RPMI7951 (cell line): ENCODE measurements around the gene OBP2B. TPM values are rescaled to one million over a fixed set of nuclear protein-coding genes. Genes with fewer than 3 reads are reported as not detected.
A peak's percentile ranks its signal among the peaks of the same experiment; 100 is the strongest.
"Not testable (repeated sequence)": the region's sequence is repeated elsewhere in the genome, so short reads cannot be mapped to it uniquely, and the experiment has no call there.

Experiments used
- DNase-seq: peaks from one replicate; pipeline ENCODE4 v3.0.0-alpha.2; 2012; ENCODE audit warnings: low read depth
- total RNA-seq: library from RNA; depleted of rRNA; stranded (reverse); fragments of >200 nt; shearing (Covaris generic); gene quantifications from 2 replicates; pipeline ENCODE4 v1.2.3, GENCODE V29; 2014

OBP2B gene
- total RNA-seq, 1 experiment from 2014 or later, result not detected

GRCh38 chr9:133202688-133203453 is 6.2 kb downstream of the OBP2B start:
- no peak for DNase-seq

DNA sequence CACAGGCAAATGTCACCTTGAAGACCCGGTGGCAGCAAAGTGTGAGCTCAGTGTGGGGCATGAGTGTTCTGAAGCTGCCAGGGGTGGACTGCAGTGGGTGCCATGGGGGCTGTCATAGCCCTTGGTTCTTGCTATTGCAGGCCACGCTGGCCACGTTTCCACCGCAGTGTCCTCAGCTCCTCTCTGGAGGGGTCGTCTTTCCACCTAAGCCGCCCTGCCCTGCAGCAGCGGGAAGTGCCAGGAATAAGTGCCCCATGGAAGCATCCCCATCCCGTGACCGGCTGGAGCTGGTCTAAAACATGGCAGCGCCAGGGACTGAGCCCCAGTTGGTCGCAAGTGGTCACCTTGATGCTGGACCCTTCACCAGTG is 6.9 kb downstream of the OBP2B start:
- no peak for DNase-seq

DNA sequence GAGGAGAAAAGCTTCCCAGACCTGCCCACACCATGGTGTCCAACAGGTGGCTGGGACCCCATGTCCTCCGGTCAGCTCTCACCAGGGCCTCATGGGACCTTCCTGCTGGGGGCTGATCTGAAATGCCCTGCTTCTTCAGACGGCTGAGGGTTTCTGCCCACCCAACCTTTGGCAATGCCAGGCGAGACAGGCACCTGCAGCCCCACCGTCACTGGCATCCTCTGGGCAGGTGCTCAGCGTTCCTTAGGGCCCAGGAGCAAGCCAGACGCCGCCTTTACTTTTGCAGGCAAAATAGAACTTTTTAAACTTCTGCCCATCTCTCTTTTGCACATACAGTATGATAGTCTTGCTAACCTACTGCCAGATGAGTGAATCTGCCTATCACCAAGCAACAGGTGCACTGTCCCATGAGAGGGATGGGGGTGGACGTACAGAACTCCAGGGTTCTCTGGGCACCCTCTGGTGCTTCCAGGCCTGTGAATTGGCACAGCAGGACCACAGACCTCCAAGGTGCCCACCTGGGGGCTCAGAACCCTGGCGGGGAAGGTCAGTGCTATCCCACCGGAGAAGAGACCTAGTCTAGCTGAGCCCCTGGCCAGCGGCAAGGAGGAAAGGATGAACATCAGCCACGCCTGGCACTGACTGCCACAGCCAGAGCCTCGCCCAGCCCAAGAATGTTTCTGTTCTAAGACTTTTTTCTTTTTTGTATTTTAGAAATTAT is 7.5 kb downstream of the OBP2B start:
- DNase-seq, result no peak

- DNase-seq, result no peak
These were observed 8.4 kb downstream of the OBP2B start for GRCh38 chr9:133200631-133201030.

- DNase-seq, result no peak
These were observed 9.3 kb downstream of the OBP2B start for GRCh38 chr9:133199648-133200321.

- DNase-seq, result no peak
These were observed 14.0 kb downstream of the OBP2B start for GRCh38 chr9:133195029-133195428.

- DNase-seq, result no peak
These were observed 14.5 kb downstream of the OBP2B start for GRCh38 chr9:133194597-133194996.

GRCh38 chr9:133191989-133192388 is 17.1 kb downstream of the OBP2B start:
- DNase-seq, result no peak

DNA sequence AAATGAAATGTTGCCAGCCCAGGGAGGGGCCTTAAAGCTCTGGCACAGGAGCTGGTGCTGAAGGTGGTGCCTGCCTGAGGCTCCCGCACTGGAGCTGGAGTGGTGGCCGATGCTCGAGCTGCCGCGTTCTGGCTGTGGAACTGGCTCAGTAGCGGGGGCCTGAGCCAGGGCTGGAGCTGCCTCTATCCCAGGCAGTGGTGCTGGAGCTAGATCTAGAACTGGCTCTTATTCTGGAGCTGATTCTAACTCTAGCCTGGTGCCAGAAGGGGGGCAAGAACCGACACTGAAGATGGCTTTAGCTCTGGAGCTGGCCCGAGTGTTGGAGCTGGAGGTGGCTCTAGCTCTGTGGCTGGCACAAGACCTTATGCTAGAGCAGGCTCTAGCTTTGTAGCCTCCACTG is 19.2 kb downstream of the OBP2B start:
- no peak for DNase-seq

DNA sequence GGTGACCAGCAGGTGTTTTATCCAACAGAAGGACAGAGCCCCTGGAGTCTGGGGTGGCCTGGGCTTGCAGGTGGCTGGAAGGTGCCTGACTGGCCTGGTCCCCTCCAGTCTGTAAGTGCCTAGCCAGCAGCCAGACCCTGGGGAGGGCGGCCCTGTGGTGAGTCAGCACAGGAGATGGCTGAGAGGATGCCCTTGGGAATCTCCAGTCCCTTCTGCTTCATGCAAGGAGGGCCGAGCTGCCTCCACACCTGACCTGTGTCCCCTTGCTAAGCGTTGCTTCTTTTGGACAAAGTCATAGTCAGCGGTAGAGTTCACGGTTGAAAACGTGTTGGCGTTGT is 20.2 kb downstream of the OBP2B start:
- DNase-seq, result no peak

- DNase-seq, result peak; percentile 3
These were observed 20.8 kb downstream of the OBP2B start for GRCh38 chr9:133188006-133188842.

- no peak for DNase-seq
These were observed 21.5 kb downstream of the OBP2B start for GRCh38 chr9:133187561-133188005.

GRCh38 chr9:133186736-133187135 is 22.3 kb downstream of the OBP2B start:
- DNase-seq, result no peak

GRCh38 chr9:133184971-133185370 is 24.1 kb downstream of the OBP2B start:
- DNase-seq, result peak; percentile 64

DNA sequence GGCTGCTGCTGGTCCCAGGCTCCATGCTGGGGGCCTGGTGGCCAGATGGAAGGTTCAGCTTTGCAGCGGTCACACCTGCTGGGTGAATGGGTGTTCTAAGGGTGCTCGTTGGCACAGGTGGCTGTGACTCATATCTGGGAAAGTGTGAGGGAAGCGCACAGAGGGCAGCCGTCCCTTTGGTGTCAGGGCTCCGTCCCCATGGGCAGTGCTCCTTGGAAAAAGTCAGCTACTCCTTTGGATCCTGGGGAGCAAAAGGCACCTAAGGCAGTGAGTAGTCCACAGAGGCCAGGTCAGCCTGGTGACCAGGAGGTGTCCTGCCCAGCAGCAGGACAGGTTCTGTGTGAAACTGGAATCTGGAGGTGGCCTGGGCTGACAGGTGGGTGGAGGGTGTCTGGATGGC is 26.9 kb downstream of the OBP2B start:
- no peak for DNase-seq

DNA sequence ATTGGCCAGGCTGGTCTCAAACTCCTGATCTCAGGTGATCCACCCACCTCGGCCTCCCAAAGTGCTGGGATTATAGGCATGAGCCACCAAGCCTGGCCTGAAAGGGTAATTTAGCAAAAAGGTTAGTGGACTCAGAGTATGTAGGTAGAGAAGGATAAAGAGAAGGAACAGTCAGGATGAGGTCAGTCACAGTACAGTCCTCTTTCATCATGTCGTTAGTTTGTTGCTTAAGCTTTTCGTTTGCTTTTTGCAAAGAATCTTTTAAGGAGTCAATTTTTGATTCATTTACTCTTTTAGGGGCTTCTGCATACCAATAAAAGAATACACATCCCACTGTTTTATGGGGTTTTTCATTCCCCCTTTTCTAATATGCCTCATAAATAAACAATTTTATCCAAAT is 27.5 kb downstream of the OBP2B start:
- no peak for DNase-seq

- no peak for DNase-seq
These were observed 28.1 kb downstream of the OBP2B start for GRCh38 chr9:133180953-133181352.

GRCh38 chr9:133173056-133173455 is 36.0 kb downstream of the OBP2B start:
- no peak for DNase-seq

DNA sequence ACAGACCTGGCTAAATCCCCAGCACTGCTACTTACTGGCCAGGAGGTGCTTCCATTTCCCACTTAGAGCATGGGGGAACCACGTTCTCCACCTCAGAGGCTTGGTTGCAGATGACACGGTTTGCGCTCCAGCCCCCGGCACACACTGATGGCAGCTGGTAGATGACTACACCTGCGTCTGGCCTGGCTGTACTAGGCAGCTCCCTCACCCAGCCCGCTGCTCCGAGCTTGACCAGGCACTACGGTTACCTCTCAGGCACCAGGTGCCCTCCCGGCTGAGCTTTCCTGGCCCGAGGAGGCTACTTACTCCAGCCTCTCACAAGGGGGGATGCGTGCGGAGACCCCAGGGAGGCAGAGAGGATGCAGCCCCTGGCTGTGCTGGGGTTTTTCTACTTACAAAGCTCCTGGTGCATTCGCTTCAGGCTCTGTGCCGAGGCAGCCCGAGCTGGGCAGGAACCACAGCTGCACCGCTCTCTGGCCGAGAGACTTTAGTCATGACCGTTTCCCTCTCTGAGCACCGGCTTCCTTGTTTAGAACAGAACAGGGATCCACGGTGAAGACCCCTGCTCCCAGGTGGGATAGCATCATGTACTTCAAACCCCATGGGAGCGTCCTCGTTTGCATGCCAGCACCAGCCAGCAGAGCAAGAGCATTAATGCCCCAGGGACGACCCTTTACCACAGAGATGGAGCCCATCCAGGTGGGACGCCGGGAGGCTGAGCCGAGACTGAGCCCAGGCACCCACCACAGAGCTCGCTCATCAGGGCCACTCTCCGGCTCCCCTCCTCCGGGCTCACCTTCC is 37.7 kb downstream of the OBP2B start:
- DNase-seq, result no peak

DNA sequence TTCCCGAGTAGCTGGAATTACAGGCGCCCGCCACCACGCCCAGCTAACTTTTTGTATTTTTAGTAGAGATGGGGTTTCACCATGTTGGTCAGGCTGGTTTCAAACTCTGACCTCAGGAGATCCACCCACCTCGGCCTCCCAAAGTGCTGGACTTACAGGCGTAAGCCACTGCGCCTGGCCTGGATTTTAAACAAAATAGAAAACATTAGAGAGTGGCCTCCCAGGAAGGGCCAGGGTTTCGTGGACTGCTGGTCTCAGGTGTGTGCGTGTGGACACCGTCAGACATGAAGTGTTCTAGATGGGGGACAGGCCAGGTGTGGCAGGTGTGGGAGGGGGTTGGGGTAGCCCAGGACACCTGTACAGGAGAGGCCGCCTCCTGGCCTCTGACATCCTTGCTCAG is 38.3 kb downstream of the OBP2B start:
- no peak for DNase-seq

DNA sequence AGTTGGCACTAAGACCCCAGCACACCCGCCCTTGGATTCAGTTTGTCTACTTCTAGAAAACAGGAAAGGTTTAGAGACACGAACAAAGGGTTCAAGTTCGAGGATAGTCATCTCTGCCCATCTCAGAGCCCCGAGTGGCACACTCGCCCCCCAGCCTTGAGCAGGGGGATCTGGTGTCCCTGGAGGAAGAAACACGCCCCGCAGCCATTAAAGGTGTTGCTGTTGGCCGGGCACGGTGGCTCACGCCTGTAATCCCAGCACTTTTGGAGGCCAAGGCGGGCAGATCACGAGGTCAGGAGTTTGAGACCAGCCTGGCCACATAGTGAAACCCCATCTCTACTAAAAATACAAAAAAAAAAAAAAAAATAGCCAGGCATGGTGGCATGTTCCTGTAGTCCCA is 39.4 kb downstream of the OBP2B start:
- DNase-seq, result not testable (repeated sequence)
